Measurements from ENCODE around the gene BECN2. TPM values are rescaled to one million over a fixed set of nuclear protein-coding genes. Genes with fewer than 3 reads are reported as not detected.

BECN2 gene
- polyA plus RNA-seq, 2 donors = not detected

Other genes with a start within 250 kb of the BECN2 start
- 1 to 10 TPM; 1.2 to 2.7 TPM for gene EXO1, start 109.6 kb upstream of the BECN2 start, polyA plus RNA-seq
- under 1 TPM; 0.37 to 0.67 TPM for gene MAP1LC3C, start 41.3 kb downstream of the BECN2 start, polyA plus RNA-seq

Data from esophagus (tissue), 2 donors.